ENCODE measurements around the gene MIS12.

MIS12 gene

DNA sequence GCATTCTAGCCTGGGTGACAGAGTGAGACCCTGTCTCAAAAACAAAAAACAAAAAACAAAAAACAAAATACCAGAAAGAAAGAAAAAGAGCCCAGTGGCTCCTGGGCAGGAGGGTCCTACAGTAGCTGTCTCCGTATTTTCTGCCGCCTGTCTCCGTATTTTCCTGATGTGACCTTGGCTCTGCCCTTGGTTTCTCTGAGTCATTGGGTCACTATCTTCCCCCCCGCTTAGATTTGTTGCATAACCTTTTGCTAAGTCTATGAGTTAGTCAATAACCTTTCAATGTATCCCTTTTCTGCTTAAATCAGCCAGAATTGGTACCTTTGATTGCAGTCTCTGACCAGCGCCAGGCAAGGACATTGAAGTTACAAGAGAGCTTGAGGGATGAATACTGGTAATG is 36.9 kb downstream of the MIS12 start:
- DNase-seq (ENCODE audit: extremely low read depth, low read depth) = no peak
- TF ChIP-seq, protein P1, sequence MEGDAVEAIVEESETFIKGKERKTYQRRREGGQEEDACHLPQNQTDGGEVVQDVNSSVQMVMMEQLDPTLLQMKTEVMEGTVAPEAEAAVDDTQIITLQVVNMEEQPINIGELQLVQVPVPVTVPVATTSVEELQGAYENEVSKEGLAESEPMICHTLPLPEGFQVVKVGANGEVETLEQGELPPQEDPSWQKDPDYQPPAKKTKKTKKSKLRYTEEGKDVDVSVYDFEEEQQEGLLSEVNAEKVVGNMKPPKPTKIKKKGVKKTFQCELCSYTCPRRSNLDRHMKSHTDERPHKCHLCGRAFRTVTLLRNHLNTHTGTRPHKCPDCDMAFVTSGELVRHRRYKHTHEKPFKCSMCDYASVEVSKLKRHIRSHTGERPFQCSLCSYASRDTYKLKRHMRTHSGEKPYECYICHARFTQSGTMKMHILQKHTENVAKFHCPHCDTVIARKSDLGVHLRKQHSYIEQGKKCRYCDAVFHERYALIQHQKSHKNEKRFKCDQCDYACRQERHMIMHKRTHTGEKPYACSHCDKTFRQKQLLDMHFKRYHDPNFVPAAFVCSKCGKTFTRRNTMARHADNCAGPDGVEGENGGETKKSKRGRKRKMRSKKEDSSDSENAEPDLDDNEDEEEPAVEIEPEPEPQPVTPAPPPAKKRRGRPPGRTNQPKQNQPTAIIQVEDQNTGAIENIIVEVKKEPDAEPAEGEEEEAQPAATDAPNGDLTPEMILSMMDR (IDR thresholded peaks at IDR 0.05; ENCODE audit: low read depth, low read length) = no peak

DNA sequence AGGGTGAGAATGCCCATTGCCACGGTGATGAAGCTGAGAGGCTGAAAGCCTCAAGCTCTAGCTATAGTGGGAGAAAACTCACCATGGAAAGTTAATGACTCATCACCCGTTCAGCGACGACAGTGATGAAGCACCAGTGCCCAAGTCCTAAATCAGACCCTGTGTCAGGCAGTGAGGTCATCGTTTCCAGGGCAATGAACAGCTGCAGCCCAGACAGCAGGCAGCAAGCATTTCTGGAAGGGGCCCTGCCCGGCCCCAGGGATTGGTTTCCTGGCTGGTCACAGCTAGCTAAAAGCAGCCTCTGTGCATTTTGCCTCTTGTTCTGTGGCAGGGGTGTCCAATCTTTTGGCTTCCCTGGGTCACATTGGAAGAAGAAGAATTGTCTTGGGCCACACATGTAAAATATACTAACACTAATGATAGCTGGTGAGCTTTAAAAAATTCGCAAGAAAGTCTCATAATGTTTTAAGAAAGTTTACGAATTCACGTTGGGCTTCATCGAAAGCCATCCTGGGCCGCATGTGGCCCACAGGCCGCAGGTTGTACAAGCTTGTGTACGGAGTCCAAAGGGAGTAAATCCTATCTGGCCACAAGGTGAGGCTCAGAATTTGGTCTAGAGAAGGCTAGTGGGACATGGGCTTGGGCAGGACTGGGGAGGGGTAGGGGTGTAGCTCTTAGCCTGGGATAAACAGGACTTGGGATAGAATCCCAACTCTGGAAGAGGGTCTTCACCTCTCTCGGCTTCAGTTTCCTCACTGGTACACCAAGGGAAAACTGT is 40.6 kb downstream of the MIS12 start:
- TF ChIP-seq, protein P1 (IDR thresholded peaks at IDR 0.05; ENCODE audit: low read depth, low read length) = no peak
- DNase-seq (ENCODE audit: extremely low read depth, low read depth) = peak; percentile 75

DNA sequence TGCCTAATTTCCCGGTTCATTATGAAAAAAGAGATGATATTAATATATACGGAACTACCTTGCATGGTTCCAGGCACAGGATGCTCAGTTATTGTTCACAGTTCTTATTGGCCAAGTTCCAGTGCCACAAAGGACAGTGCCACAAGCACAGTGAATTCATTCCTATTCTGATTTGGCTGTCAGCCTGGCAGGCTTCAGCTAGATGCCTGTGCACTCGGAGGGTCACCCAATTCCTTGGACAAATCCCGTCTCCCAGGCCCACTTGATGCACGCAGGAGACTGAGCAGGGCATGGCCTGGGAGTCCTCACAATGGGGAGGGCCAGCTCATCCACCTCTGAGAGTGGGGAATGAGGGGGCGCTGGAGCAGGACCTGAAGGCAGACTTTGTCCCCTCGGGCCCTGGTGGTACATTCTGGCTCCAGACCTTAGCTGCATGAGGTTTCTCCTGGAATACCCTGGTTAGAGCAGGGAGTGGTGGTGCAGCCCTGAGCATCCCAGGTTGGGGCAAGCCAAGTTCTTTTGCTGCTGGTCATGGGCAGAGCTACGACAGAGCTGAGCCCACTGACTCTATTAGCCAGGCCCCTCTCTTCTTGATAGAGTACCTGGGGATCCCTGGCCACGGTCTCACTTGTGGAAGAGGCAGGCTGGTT is 41.4 kb downstream of the MIS12 start:
- no peak for DNase-seq (ENCODE audit: extremely low read depth, low read depth)
- TF ChIP-seq, protein P1 (IDR thresholded peaks at IDR 0.05; ENCODE audit: low read depth, low read length) = no peak

DNA sequence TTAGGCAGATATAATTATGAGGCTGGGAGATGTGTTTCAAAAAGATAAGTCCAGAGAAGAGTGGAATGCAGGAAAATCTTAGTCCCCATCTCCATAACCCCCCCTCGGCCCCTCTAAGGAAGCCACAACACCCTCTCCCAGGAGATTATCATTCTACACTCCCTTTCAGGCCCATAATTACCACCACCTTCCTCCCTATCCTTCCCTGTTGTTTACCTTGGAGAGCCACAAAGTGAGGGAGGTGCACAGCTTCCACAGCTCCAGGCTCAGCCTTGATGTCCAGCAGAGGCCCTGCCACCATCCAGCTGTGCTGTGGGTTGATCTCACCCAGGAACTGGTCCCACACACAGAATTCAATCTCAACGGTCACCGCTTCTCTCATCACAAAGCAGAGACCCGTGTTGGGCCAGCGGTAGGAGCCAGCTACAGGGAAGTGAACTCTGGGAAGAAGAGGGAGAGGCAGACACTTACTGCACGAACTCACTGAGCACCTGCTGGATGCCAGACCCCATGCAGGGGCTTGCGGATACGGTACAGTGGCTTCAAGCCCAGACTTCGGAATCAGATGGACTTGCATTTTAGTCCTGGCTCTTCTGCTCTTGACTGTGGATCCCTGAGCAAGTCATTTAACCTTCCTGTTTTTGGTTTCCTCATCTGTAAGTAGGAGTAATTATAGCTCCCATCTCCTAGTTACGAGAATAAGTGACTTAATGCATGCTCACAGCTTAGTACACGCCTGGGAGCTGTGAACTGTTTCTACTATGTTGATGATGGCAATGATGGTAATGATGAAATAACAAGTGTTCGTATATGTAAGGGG is 44.1 kb downstream of the MIS12 start:
- DNase-seq (ENCODE audit: extremely low read depth, low read depth) = no peak
- TF ChIP-seq, protein P1 (IDR thresholded peaks at IDR 0.05; ENCODE audit: low read depth, low read length) = no peak

DNA sequence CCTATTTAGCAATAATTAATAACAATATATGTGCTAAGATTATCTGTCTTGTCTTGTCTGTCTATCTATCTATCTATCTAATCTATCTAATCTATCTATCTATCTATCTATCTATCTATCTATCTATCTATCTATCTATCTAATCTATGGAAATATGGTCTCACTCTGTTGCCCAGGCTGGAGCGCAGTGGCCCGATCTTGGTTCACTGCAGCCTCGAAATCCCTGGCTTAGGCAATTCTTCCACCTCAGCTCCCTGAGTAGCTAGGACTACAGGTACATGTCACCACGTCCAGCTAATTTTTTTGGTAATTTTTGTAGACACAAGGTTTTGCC is 44.7 kb downstream of the MIS12 start:
- no peak for DNase-seq (ENCODE audit: extremely low read depth, low read depth)
- TF ChIP-seq, protein P1 (IDR thresholded peaks at IDR 0.05; ENCODE audit: low read depth, low read length) = no peak

DNA sequence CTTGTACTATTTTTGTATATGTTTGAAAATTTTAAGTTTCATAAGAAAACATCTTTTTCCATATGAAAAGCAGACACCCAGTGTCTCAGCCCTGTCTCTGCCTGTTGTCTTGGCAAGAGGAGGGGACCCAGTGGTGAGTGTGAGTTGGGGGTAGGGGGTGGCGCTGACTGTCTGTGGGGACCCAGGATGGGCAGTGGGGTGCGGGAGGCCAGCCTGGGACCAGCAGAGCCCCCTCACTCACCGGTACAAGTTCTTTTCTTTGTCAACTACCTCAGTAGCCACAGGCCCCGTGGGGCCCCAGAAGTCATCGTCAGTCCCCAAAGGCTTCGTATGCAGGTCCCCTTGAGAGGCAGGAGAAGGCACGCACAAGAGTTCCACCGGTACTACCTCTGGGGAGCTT is 46.2 kb downstream of the MIS12 start:
- TF ChIP-seq, protein P1 (IDR thresholded peaks at IDR 0.05; ENCODE audit: low read depth, low read length) = no peak
- DNase-seq (ENCODE audit: extremely low read depth, low read depth) = no peak
